K562 (cell line): Measurements from ENCODE around the gene RTBDN. TPM values are rescaled to one million over a fixed set of nuclear protein-coding genes. Genes with fewer than 3 reads are reported as not detected.

ENCODE experiments used
- HNRNPL ChIP-seq: fragments of 200-400 bp; formaldehyde crosslinking; IDR thresholded peaks from 2 replicates; pipeline ENCODE4 v1.6.1; 2017; ENCODE audit warnings: low read depth, mild to moderate bottlenecking, low read length
- KDM1A ChIP-seq, 2 experiments: fragments of 450-650 bp; IDR thresholded peaks; 2 replicates each; pipeline ENCODE4 v1.6.1; 2016; ENCODE audit warnings: mild to moderate bottlenecking in 2 of 2
- MAFG ChIP-seq: fragments of 450-650 bp; conservative IDR thresholded peaks from 2 replicates; pipeline ENCODE4 v1.6.1; 2016; ENCODE audit warnings: missing genetic modification characterization, missing compliant biosample characterization
- NELFE ChIP-seq: IDR thresholded peaks from 2 replicates; pipeline ENCODE4 v1.6.1; 2011; ENCODE audit warnings: mild to moderate bottlenecking; ENCODE audit not compliant: insufficient read depth, insufficient read length
- PKNOX1 ChIP-seq: fragments of 450-650 bp; IDR thresholded peaks from 2 replicates; pipeline ENCODE4 v1.6.1; 2016
- RBM14 ChIP-seq: fragments of 200-400 bp; formaldehyde crosslinking; IDR thresholded peaks from 2 replicates; pipeline ENCODE4 v1.6.1; 2018; ENCODE audit warnings: low read depth, mild to moderate bottlenecking, low read length, moderate library complexity, borderline replicate concordance; ENCODE audit not compliant: insufficient read depth
- SAP30 ChIP-seq: fragments of 200-600 bp; sonication (generic); IDR thresholded peaks from 2 replicates; pipeline ENCODE4 v1.6.1; 2012; ENCODE audit warnings: borderline replicate concordance, low read depth, mild to moderate bottlenecking, moderate library complexity, low read length, control low read depth, inconsistent platforms; ENCODE audit not compliant: insufficient read depth, poor library complexity, severe bottlenecking
- YBX1 ChIP-seq: fragments of 450-650 bp; IDR thresholded peaks from 2 replicates; pipeline ENCODE4 v1.7.1; 2016; ENCODE audit warnings: mild to moderate bottlenecking
- ZNF146 ChIP-seq: IDR thresholded peaks from one replicate; pipeline ENCODE4 v1.6.1; 2018; ENCODE audit warnings: missing compliant biosample characterization; ENCODE audit not compliant: unreplicated experiment
- ZNF175 ChIP-seq: fragments of 200-800 bp; sonication (Bioruptor generic); IDR thresholded peaks from 2 replicates; pipeline ENCODE4 v1.6.1; 2016; ENCODE audit warnings: low read depth, mild to moderate bottlenecking, missing genetic modification characterization, missing compliant biosample characterization
- ZNF232 ChIP-seq: sonication (generic); formaldehyde crosslinking; IDR thresholded peaks from 2 replicates; pipeline ENCODE4 v1.8.0; 2022; ENCODE audit warnings: mild to moderate bottlenecking, missing genetic modification reagents
- polyA plus RNA-seq, 8 experiments: library from polyadenylated mRNA; depleted of rRNA in 4 of 8; stranded (reverse) in 5 of 8; unstranded in 3 of 8; fragments of >200 nt; fragmentation: Nextera tagmentation in 2 of 8; fragmentation: Illumina TruSeq in 1 of 8; extraction: Ambion mirVana in 2 of 8; extraction: Trizol in 1 of 8; gene quantifications; 2 replicates each; pipeline versions ENCODE4 v1.2.1 to v1.2.3, GENCODE V29; 2011 to 2014; ENCODE audit warnings: inconsistent platforms in 1 of 8, missing spikeins in 1 of 8
- total RNA-seq, 7 experiments: library from RNA; depleted of rRNA in 6 of 7; stranded (reverse); fragments of >200 nt in 6 of 7; fragmentation: Illumina TruSeq in 2 of 7; extraction: Trizol in 2 of 7; gene quantifications; 2 replicates each; pipeline versions ENCODE4 v1.2.1 to v1.2.3, GENCODE V29; 2011 to 2021; ENCODE audit warnings: low replicate concordance in 1 of 7

The RTBDN gene
- total and polyA plus RNA-seq, 9 of the 15 experiments (the other 6 are each of a cell fraction or from before 2014, with no cell fraction given) = 0.20 to 2.3 (median 0.72) TPM; not detected in 1

- TF ChIP-seq MAFG (tag) (no peak), RBM14 (no peak), NELFE (no peak), ZNF175 (CRISPR knock-in tag) (0 out of 2 replicates have a peak, but pooled peaks have one; percentile 12), ZNF146 (CRISPR knock-in tag) (no peak), YBX1 (no peak), SAP30 (peak; percentile 9), KDM1A (IDR thresholded peaks at IDR 0.05) (peak in 1 of 2 experiments; percentile 58; a peak in 2 of 4 replicates), PKNOX1 (peak; percentile 84), HNRNPL (no peak), ZNF232 (CRISPR knock-in tag) (no peak)
Observed at GRCh38 chr19:12782174-12782423, 52.3 kb downstream of the RTBDN start (continued).
